HG03097 (cell line): ENCODE measurements around the gene TAS2R41.

ENCODE experiments used
- ATAC-seq: cut with Tn5 transposase; IDR thresholded peaks from one replicate; pipeline ENCODE4 v1.9.1; 2021; ENCODE audit not compliant: unreplicated experiment, low FRiP score

The TAS2R41 gene

GRCh38 chr7:143477501-143478150, at the start of gene TAS2R41:
TAS2R41 (plus strand) TSS chr7:143477873; CDS start chr7:143477873, 0 bp downstream.
- no peak for ATAC-seq

- ATAC-seq = no peak
These were observed 47.6 kb upstream of the TAS2R41 start for GRCh38 chr7:143429770-143430698.

GRCh38 chr7:143431109-143431508, 46.6 kb upstream of the TAS2R41 start:
- no peak for ATAC-seq

GRCh38 chr7:143433759-143434158, 43.9 kb upstream of the TAS2R41 start:
- no peak for ATAC-seq

- no peak for ATAC-seq
These were observed 43.0 kb upstream of the TAS2R41 start for GRCh38 chr7:143434660-143435059.

- ATAC-seq = no peak
These were observed 42.4 kb upstream of the TAS2R41 start for GRCh38 chr7:143435266-143435665.

GRCh38 chr7:143436325-143436946, 41.2 kb upstream of the TAS2R41 start:
- ATAC-seq = peak; percentile 80

- ATAC-seq = no peak
These were observed 40.1 kb upstream of the TAS2R41 start for GRCh38 chr7:143437578-143437977.

GRCh38 chr7:143439866-143440265, 37.8 kb upstream of the TAS2R41 start:
- ATAC-seq = no peak

GRCh38 chr7:143443153-143443552, 34.5 kb upstream of the TAS2R41 start, which contains the start of gene TAS2R60:
TAS2R60 (plus strand) TSS chr7:143443453; CDS start chr7:143443453, 0 bp downstream.
- no peak for ATAC-seq

GRCh38 chr7:143444063-143444782, 33.5 kb upstream of the TAS2R41 start:
- no peak for ATAC-seq

GRCh38 chr7:143444785-143445184, 32.9 kb upstream of the TAS2R41 start:
- no peak for ATAC-seq

GRCh38 chr7:143447466-143447865, 30.2 kb upstream of the TAS2R41 start:
- no peak for ATAC-seq

- ATAC-seq = no peak
These were observed 29.2 kb upstream of the TAS2R41 start for GRCh38 chr7:143448429-143448828.

- no peak for ATAC-seq
These were observed 27.9 kb upstream of the TAS2R41 start for GRCh38 chr7:143449793-143450192.

- ATAC-seq = no peak
These were observed 26.6 kb upstream of the TAS2R41 start for GRCh38 chr7:143451122-143451521.

GRCh38 chr7:143451746-143452145, 25.9 kb upstream of the TAS2R41 start:
- ATAC-seq = no peak

GRCh38 chr7:143452495-143452894, 25.2 kb upstream of the TAS2R41 start:
- no peak for ATAC-seq

- no peak for ATAC-seq
These were observed 23.5 kb upstream of the TAS2R41 start for GRCh38 chr7:143454091-143454680.

- no peak for ATAC-seq
These were observed 22.2 kb upstream of the TAS2R41 start for GRCh38 chr7:143455491-143455890.
